Spleen (tissue), 7 donors: ENCODE results near the gene AJAP1.

Source experiments
- CTCF ChIP-seq, 11 experiments: fragments of 200-600 bp in 7 of 11; fragments of 450-650 bp in 4 of 11; sonication (generic) in 4 of 11; IDR thresholded peaks in 8 of 11; conservative IDR thresholded peaks in 3 of 11; 1 replicate in 7 of 11; 2 replicates in 4 of 11; pipeline versions ENCODE4 v1.4.0 to v1.8.0; 2016 to 2021; ENCODE audit warnings: antibody characterized with exemption in 11 of 11, inconsistent platforms in 4 of 11, mild to moderate bottlenecking in 1 of 11
- POLR2A ChIP-seq, 3 donors: fragments of 450-650 bp; IDR thresholded peaks; one replicate each; pipeline ENCODE4 v1.5.1; 2017; ENCODE audit warnings: antibody characterized with exemption in 3 of 3, mild to moderate bottlenecking in 1 of 3
- donor health status: DM: no; HTN: no; CAD: no; lungs with moderate emphysema.
- donor health status: DM: no; HTN: no; CAD: no.
- donor health status: DM: no; HTN: no; CAD: no.

- no peak for TF ChIP-seq CTCF (IDR thresholded peaks at IDR 0.05 in 8 of 11, conservative IDR thresholded peaks at IDR 0.05 in 3 of 11)
- no peak for TF ChIP-seq POLR2A (IDR thresholded peaks at IDR 0.05)
These were observed 41.4 kb upstream of the AJAP1 start for GRCh38 chr1:4612991-4613390.
